RWPE1 (cell line): Measurements from ENCODE around the gene IFIT3.

Source experiments
- CTCF ChIA-PET: fragments of 350-600 bp; sonication (Branson Sonifier 250); formaldehyde crosslinking; extraction: SDS; loops from one replicate; lab custom pipeline; 2021; lab: Yijun Ruan, JAX
- POLR2A ChIA-PET: fragments of 400-600 bp; formaldehyde crosslinking; extraction: SDS; loops from one replicate; lab custom pipeline; 2020; ENCODE audit warnings: antibody characterized with exemption; ENCODE audit not compliant: low non-redundant PET; lab: Yijun Ruan, JAX
- DNase-seq: peaks from one replicate; pipeline ENCODE4 v3.0.0; 2012; ENCODE audit warnings: low spot score
- H3K27ac ChIP-seq: fragments of 450-650 bp; 2 replicates; pipeline ENCODE4 v1.5.1; 2017
- TF ChIP-seq, protein P1 (sequence below): fragments of 450-650 bp; conservative IDR thresholded peaks from 2 replicates; pipeline ENCODE4 v1.5.1; 2017; ENCODE audit warnings: low read depth, mild to moderate bottlenecking

Gene IFIT3

DNA sequence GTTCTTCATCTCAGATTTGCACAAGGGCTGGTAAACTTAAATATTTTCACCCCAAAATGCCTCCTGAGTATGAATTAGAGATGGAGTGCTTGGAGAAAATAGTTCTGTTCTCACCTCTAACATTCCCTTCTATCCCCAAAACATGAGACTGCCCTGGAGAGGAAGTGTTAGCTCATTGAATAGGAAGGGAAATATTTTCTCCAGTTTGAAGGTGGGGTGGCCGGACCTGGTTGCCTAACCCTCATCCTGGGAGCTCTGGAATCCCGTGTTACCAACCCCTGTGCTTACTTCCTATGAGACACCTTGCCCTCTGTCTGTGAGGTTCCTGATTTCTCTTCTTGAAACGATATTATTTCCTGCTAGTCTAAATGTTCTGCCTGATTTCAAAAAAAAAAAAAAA is 25.2 kb upstream of the IFIT3 start:
- DNase-seq: peak; percentile 45
- ChIA-PET POLR2A (no interaction called here), CTCF (interaction anchor here (0.7 to 1.2 kb wide), 5 partner anchors 11 to 151 kb away, joined by 3 to 4 read pairs (median 3); partner anchors contain the start of gene LIPA)
- TF ChIP-seq, protein P1, sequence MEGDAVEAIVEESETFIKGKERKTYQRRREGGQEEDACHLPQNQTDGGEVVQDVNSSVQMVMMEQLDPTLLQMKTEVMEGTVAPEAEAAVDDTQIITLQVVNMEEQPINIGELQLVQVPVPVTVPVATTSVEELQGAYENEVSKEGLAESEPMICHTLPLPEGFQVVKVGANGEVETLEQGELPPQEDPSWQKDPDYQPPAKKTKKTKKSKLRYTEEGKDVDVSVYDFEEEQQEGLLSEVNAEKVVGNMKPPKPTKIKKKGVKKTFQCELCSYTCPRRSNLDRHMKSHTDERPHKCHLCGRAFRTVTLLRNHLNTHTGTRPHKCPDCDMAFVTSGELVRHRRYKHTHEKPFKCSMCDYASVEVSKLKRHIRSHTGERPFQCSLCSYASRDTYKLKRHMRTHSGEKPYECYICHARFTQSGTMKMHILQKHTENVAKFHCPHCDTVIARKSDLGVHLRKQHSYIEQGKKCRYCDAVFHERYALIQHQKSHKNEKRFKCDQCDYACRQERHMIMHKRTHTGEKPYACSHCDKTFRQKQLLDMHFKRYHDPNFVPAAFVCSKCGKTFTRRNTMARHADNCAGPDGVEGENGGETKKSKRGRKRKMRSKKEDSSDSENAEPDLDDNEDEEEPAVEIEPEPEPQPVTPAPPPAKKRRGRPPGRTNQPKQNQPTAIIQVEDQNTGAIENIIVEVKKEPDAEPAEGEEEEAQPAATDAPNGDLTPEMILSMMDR: no peak
- no peak overlapping the region for H3K27ac ChIP-seq

DNA sequence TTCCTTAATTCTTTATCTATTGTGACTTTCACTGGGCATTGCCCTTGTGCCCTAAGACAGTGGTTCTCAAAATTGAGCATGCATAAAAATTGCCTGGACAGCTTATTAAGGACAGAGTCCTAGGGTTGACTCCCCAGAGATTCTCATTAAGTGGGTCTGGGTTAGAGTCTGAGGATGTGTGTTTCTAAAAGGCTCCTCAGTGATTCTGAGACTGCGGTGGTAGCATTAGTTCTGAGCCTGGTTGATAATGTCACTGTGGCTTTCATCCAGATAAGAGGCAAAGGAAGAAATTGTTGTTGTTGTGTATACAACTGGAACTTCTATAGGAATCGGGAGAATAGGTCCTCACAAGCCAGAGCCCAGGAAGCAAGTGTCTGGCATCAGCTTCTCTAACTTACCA is 24.6 kb upstream of the IFIT3 start:
- ChIA-PET POLR2A (no interaction called here), CTCF (interaction anchor here (1.1 kb wide), 1 partner anchor 86 kb away, joined by 3 read pairs; no protein-coding TSS in a partner anchor)
- DNase-seq: no peak
- H3K27ac ChIP-seq: no peak overlapping the region
- TF ChIP-seq, protein P1: no peak

DNA sequence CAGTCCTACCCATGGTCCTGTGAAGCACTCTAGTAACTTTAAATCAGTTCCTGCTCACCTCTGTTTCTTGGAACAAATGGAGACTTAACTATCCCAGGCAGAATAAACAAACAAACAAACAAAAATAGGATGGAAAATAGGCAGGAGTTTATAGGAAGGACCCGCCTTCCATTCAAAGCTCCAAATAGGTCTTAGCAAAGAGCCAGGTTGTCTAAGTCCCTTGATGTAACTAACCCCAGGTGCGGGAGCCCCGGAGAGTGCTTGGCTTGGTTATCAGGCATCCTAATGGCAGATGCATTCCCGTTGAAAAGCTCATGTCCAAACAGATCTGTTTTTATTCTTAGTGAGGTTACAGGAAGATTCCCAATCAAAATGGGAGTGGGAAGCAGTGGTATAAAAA is 23.8 kb upstream of the IFIT3 start:
- TF ChIP-seq, protein P1: no peak
- ChIA-PET POLR2A (no interaction called here), CTCF (interaction anchor here (0.7 kb wide), 1 partner anchor 40 kb away, joined by 4 read pairs; no protein-coding TSS in a partner anchor)
- H3K27ac ChIP-seq: no peak overlapping the region
- no peak for DNase-seq

DNA sequence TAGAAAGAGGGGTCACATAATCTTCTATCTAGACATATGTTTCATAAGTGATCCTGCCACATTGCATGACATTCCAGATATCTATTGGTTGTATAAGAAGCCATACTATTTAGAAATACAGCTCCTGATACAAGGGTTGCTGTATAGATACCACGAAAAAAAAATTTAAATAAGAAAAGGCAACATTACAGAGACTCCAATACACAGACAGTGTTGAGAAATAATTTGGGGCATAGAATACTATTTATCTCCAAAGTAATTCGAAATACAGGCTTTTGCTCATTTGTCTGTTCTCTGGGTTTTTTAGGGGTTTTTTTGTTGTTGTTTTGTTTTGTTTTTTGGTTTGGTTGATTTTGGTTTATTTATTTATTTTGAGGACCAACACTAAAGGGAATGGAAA is 23.4 kb upstream of the IFIT3 start:
- TF ChIP-seq, protein P1: no peak
- ChIA-PET POLR2A (no interaction called here), CTCF (interaction anchor here (0.7 kb wide), 1 partner anchor 41 kb away, joined by 4 read pairs; no protein-coding TSS in a partner anchor)
- no peak for DNase-seq
- no peak overlapping the region for H3K27ac ChIP-seq

DNA sequence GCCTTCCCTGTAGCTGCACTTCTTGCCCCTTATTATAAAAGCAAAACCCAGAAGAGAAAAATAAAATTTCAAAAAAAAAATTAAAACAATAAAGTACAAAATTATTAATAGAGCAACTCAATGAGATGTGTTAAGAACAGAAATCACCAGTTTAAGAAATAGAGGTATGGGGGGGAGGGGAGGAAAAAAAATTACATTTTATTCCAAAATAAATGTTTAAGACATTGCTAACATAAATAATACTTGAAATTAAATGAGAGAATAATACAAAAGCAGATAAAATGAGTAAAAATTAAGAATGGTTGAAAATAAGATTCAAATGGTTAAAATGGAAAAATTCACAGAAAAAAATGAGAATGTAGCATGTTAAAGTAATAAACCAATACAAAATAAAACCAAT is 22.9 kb upstream of the IFIT3 start:
- TF ChIP-seq, protein P1: no peak
- ChIA-PET CTCF (interaction anchor here (0.6 kb wide), 1 partner anchor 52 kb away, joined by 3 read pairs; no protein-coding TSS in a partner anchor), POLR2A (no interaction called here)
- no peak for DNase-seq
- H3K27ac ChIP-seq: no peak overlapping the region

DNA sequence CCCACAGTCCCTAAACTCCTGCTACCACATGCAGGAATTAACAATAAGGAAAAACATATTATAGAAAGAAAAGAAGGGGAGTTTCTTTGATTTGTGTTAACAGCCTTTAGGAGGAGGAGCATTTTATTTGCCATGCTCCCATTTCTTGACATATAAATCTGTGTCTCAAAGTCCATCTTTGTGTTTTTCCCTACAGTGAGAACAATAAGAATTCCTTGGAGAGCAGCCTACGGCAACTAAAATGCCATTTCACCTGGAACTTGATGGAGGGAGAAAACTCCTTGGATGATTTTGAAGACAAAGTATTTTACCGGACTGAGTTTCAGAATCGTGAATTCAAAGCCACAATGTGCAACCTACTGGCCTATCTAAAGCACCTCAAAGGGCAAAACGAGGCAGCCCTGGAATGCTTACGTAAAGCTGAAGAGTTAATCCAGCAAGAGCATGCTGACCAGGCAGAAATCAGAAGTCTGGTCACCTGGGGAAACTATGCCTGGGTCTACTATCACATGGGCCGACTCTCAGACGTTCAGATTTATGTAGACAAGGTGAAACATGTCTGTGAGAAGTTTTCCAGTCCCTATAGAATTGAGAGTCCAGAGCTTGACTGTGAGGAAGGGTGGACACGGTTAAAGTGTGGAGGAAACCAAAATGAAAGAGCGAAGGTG is 21.9 kb upstream of the IFIT3 start:
- TF ChIP-seq, protein P1: no peak
- CTCF ChIA-PET: no interaction called here
- DNase-seq: no peak
- POLR2A ChIA-PET: no interaction called here
- no peak overlapping the region for H3K27ac ChIP-seq
